Tibial nerve (tissue), 4 donors: Measurements from ENCODE around the gene MAST1.
A peak's percentile ranks its signal among the peaks of the same experiment; 100 is the strongest.

Experiments
- CTCF ChIP-seq, 5 experiments: fragments of 200-600 bp in 3 of 5; fragments of 450-650 bp in 2 of 5; sonication (generic) in 3 of 5; IDR thresholded peaks; one replicate each; pipeline ENCODE4 v1.5.1; 2016 to 2019; ENCODE audit warnings: antibody characterized with exemption in 5 of 5, mild to moderate bottlenecking in 3 of 5, moderate library complexity in 2 of 5
- EP300 ChIP-seq, 2 donors: sonication (generic); formaldehyde crosslinking; IDR thresholded peaks; one replicate each; pipeline ENCODE4 v1.6.1; 2017; ENCODE audit warnings: antibody characterized with exemption in 2 of 2, mild to moderate bottlenecking in 1 of 2
- POLR2A ChIP-seq, 2 donors: fragments of 450-650 bp; IDR thresholded peaks; one replicate each; pipeline ENCODE4 v1.6.1; 2017; ENCODE audit warnings: antibody characterized with exemption in 2 of 2, mild to moderate bottlenecking in 2 of 2, moderate library complexity in 2 of 2

- peak; percentile 25 to 59 (median 29) for TF ChIP-seq CTCF (IDR thresholded peaks at IDR 0.05)
- TF ChIP-seq POLR2A (IDR thresholded peaks at IDR 0.05): no peak
- TF ChIP-seq EP300 (IDR thresholded peaks at IDR 0.05): no peak
Measured at GRCh38 chr19:12838182-12838885, at the start of gene MAST1.
